Mesothelial cell of epicardium (in vitro differentiated cells): ENCODE data around the gene LAMC3. TPM values are rescaled to one million over a fixed set of nuclear protein-coding genes. Genes with fewer than 3 reads are reported as not detected.
"Not testable (repeated sequence)": the region's sequence is repeated elsewhere in the genome, so short reads cannot be mapped to it uniquely, and the experiment has no call there.

Experiments
- DNase-seq, 2 experiments: peaks; one replicate each; pipeline ENCODE4 v3.0.0; 2021; ENCODE audit warnings: low spot score in 2 of 2; ENCODE audit not compliant: unreplicated experiment in 2 of 2
- H3K27ac Mint-ChIP-seq: 2 replicates; pipeline ENCODE4 v1.8.0; 2021; ENCODE audit warnings: mixed read lengths
- H3K27me3 Mint-ChIP-seq: 2 replicates; pipeline ENCODE4 v1.8.0; 2021; ENCODE audit warnings: low read depth, mixed read lengths
- H3K36me3 Mint-ChIP-seq: 2 replicates; pipeline ENCODE4 v1.8.0; 2021; ENCODE audit warnings: mixed read lengths
- H3K4me1 Mint-ChIP-seq: 2 replicates; pipeline ENCODE4 v1.8.0; 2021; ENCODE audit warnings: mixed read lengths
- H3K4me3 Mint-ChIP-seq: 2 replicates; pipeline ENCODE4 v1.8.0; 2021; ENCODE audit warnings: mild to moderate bottlenecking, moderate library complexity, mixed read lengths
- H3K9me3 Mint-ChIP-seq: 2 replicates; pipeline ENCODE4 v1.8.0; 2021; ENCODE audit warnings: mixed read lengths
- CTCF ChIP-seq: fragments of 200-600 bp; sonication (generic); IDR thresholded peaks from one replicate; pipeline ENCODE4 v1.5.0; 2021; ENCODE audit warnings: antibody characterized with exemption; ENCODE audit not compliant: unreplicated experiment
- total RNA-seq: library from RNA; stranded (reverse); gene quantifications from 3 replicates; pipeline ENCODE4 v1.2.1, GENCODE V29; 2021

LAMC3 gene
- total RNA-seq, 1 donor from 2014 or later = 18.3 TPM

GRCh38 chr9:131111854-131112311, 102.9 kb downstream of the LAMC3 start:
- H3K36me3 Mint-ChIP-seq = no peaks in the 10 kb centered on the region
- no peak for TF ChIP-seq CTCF
- H3K27ac Mint-ChIP-seq = no peak overlapping the region
- H3K4me1 Mint-ChIP-seq = no peaks in the 10 kb centered on the region
- H3K9me3 Mint-ChIP-seq = no peaks in the 10 kb centered on the region
- DNase-seq = no peak
- H3K27me3 Mint-ChIP-seq = no peaks in the 10 kb centered on the region
- no peak overlapping the region for H3K4me3 Mint-ChIP-seq

- TF ChIP-seq CTCF = no peak
- Mint-ChIP-seq H3K27me3 (no peaks in the 10 kb centered on the region), H3K36me3 (no peaks in the 10 kb centered on the region), H3K27ac (no peak overlapping the region), H3K9me3 (no peaks in the 10 kb centered on the region), H3K4me3 (no peak overlapping the region), H3K4me1 (no peaks in the 10 kb centered on the region)
- DNase-seq = no peak
These were observed 103.6 kb downstream of the LAMC3 start for GRCh38 chr9:131112374-131113154.

GRCh38 chr9:131113655-131114054, 104.7 kb downstream of the LAMC3 start:
- Mint-ChIP-seq H3K27me3 (no peaks in the 10 kb centered on the region), H3K36me3 (no peaks in the 10 kb centered on the region), H3K9me3 (no peaks in the 10 kb centered on the region), H3K4me3 (no peak overlapping the region), H3K27ac (no peak overlapping the region), H3K4me1 (no peaks in the 10 kb centered on the region)
- DNase-seq = no peak
- TF ChIP-seq CTCF = no peak

- Mint-ChIP-seq H3K27ac (no peak overlapping the region), H3K4me3 (no peak overlapping the region), H3K4me1 (no peaks in the 10 kb centered on the region), H3K36me3 (no peaks in the 10 kb centered on the region), H3K27me3 (no peaks in the 10 kb centered on the region), H3K9me3 (no peaks in the 10 kb centered on the region)
- DNase-seq = no peak
- no peak for TF ChIP-seq CTCF
These were observed 105.1 kb downstream of the LAMC3 start for GRCh38 chr9:131114084-131114535.

DNA sequence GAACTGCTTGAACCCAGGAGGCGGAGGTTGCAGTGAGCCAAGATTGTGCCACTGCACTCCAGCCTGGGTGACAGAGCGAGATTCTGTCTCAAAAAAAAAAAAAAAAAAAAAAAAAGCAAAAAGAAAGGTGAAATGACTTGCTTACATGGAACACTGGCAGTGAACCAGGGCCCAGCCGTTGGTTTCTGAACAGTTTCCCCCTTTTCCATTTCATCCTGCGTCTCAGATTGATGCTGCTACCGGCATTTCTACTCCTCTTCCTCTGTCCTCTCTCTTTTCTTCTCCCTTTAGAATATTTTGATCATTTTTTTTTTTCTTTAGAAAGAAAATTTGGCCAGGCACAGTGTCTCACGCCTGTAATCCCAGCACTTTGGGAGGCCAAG, 106.4 kb downstream of the LAMC3 start:
- not testable (repeated sequence) for H3K4me1 Mint-ChIP-seq, H3K27me3 Mint-ChIP-seq, H3K9me3 Mint-ChIP-seq, H3K36me3 Mint-ChIP-seq, H3K27ac Mint-ChIP-seq, H3K4me3 Mint-ChIP-seq, DNase-seq

DNA sequence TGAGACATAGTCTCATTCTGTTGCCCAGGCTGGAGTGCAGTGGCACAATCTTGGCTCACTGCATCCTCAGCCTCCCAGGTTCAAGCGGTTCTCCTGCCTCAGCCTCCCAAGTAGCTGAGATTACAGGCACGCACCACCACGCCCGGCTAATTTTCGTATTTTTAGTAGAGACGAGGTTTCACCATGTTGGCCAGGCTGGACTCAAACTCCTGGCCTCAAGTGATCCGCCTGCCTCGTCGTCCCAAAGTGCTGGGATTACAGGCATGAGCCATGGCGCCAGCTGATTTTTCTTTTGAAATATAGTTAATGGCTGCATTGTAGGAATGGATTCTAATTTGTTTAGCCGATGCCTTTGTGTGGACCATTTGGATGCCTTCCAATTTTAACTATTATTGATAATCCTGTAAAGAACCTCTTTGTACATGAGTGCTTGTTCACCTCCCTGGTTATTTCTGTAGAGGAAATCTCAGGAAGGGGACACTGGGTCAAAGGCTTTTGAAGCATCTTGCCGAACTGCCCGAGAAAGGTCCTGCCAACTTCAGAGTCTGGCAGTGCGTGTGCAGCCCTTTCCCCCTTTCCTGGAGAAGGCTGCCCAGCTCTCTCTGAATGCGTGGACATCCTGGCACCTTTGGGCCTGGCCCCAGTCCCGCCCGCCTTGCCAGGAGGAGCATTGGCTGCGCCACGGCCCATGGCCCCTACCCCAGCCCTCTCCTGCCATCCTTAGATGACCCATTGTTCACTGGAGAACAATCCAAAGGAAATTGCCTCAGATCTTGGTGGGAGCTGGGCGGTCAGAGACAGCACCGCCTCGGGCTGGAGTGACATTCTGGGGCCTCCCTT, 107.5 kb downstream of the LAMC3 start:
- no peaks in the 10 kb centered on the region for H3K4me1 Mint-ChIP-seq
- DNase-seq = no peak
- H3K4me3 Mint-ChIP-seq = no peak overlapping the region
- H3K9me3 Mint-ChIP-seq = no peaks in the 10 kb centered on the region
- H3K36me3 Mint-ChIP-seq = no peaks in the 10 kb centered on the region
- no peaks in the 10 kb centered on the region for H3K27me3 Mint-ChIP-seq
- TF ChIP-seq CTCF = no peak
- no peak overlapping the region for H3K27ac Mint-ChIP-seq
